HG03039 (cell line): ENCODE results near the gene NADK2.

Experiments used
- ATAC-seq: cut with Tn5 transposase; IDR thresholded peaks from one replicate; pipeline ENCODE4 v1.9.1; 2021; ENCODE audit warnings: mild to moderate bottlenecking, moderate library complexity; ENCODE audit not compliant: unreplicated experiment

Gene NADK2

DNA sequence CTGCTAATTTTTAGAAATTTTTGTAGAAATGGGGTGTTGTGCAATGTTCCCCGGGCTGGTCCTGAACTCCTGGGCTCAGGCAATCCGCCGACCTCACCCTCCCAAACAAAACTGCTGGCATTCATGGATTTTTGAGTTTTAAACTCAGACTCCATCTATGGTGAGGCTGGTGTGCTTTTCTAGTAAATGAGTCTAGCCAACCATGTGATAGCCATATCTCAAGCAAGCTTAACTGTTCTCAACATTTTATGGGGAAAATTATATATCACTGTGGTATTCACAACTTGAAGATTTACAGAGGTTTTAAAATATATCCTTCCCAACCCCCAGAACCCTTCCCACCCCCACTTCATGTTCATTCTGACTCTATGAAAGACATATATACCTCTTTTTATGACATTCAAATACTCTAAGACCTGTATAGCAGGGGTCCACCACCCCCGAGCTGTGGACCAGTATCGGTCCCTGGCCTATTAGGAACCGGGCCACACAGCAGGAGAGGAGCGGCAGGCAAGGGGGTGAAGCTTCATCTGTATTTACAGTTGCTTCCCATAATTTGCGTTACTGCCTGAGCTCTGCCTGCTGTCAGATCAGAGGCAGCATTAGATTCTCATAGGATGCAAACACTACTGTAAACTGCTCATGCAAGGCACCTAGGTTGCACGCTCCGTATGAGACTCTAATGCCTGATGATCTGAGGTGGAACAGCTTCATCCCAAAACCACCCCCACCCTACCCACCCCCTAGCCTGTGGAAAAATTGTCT lies 4.5 kb upstream of the NADK2 start:
- ATAC-seq = no peak

DNA sequence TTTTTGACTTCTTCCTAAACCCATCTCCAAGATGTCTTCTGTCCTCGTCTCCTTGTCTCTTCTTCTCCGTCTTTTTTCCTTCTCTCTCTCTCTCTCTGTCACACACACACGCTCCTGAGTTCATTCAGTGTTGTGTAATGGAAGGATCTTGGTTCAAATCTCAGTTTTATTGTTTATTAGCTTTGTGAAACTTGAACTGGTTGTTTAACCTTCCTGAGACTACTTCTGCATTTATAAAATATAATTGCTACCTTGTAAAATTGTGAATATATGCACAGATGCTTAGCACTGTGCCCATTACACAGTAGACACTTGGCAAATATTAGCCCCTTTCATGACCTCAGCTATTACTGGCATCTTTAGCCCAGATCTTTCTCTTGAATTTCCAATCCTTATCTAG lies 2.4 kb upstream of the NADK2 start:
- ATAC-seq = no peak

DNA sequence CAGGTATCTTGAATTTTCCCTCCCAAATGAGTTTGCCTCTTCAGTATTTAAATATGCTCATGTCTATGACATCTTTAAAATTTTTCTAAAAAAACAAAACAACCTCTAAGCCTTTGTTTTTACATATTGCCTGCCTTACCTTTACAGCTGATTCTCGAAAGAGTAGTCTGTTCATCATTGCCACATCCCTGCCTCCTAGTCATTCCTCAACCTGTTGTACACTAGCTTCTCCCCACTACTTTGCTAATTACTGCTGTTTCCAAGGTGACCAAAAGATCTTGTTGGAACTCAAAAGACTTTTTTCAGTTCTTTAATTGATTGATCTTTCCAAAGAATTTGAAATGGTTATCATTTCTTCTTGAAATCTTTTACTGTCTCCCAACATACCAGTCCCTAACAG lies 1.9 kb upstream of the NADK2 start:
- no peak for ATAC-seq

DNA sequence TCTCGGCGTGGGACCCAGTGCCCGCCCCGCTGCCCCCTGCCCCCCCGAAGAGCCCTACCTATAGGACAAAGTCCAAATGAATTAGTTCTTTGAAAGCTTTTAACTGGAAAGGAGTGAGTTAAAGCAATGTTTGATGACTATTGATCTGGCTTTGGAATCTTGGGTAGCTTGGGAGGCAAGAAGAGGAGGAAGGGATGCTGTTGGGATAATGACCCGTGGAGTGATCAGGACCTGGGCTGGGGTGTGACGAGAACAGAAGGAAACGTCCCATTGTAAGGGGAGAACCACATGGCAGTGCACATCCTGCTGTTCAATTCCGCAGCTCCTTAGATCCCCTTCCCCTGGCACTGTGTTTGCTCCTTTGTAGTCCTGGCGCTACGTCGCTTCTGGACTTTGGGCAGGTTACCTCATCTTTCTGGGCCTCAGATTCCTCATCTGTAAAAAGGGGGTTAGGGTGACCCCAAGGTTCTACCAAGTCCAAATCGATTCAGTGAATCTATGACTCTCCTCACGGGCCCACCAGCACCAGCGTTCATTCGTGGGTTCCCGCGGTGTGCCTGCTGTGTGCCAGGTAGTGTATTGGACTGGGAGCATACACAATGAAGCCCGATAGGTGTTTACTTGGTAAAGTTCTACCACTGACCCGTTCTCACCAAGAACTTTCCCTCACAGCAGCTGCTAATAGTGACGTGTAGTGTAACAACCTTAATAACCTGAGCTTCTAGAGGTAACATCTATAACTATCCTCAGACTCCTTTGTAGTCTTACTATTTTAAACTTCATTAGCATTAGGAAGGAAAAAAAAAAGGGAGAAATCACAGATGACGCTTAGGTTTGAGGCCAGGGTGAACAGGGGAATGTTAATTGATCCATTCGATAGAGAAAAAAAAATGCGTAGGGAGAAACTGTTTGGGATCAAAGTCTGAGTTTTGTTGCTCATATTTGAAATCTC lies 1.1 kb upstream of the NADK2 start:
- ATAC-seq = no peak

DNA sequence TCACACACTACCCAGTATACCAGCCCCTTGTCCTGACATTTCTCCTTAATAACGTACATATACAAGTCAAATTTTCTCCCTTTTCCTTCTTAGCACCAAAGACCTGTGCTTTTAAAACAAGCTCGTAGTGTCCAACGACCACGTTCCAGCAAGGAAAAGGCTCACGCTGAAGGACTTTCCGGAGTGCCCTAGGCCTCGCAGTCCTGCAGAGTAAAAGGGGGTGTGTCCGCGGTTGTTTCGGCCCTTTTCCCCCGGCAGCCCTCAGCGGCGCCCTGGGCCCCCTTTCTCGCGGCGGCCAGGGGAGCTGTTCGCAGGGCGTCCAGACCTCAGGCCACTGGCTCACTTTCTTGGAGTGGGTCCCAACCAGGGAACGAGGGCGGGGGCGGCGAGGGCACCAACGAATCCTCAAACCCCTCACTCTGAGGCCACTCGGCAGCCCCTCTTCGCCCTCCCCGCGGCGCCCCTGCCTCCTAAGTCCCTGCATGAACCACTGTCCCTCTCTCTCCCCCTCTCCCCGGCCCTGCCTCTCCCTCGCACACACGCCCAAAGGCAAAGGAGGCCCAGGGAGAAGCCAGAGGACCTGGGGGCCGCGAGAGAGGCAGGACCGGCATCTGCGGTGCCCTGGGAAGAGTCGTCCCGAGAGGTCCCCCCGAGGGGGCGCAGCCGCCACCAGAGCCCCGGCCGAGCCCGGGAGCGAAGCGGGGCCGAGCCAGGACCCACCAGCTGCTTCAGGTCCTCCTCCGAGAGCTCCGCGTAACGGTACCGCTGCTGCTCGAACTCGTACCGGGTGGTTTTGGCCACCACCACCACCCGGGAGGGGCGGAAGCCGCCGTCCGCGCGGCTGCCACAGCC lies 720 bp downstream of the NADK2 start:
- ATAC-seq = peak; percentile 22

DNA sequence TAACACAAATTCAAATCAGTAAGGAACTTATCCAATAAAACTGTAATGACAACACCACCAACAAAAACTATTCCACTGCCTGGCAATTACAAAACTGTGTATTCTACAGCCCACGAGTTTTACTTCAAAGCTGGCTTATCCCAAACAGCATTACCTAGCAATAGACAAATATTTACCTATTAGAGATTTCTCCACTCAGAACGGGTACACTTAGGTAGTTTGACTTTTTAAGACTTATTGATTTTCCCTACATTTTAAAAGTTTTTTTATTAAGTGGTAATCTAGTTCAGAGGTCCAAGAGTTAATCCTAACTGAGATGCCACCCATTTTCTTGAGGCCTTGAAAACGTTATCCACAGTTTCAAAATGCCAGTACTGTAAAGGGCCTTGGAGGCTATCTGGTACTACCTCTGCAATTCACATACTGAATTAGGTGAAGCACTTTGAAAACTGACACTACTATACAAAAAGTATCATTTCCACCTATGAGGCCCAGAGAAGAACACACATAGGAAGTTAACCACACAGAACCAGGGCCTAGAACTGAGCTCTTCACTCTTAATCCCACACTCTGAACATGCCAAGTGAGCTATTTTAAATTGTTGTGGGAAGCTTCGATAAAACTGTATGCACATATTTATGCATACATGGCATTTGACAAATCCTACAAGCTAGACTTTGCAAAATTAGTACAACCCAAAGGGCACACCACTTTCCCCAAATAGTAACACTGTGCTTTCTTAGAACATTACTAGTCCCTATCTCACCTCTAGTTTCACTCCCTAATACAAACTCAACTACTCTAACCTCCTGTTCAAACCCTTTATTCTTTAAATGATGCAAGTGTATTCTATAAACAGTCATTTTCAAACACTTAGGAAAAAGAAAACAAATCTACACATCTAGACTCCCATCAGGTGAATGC lies 2.1 kb downstream of the NADK2 start:
- no peak for ATAC-seq

DNA sequence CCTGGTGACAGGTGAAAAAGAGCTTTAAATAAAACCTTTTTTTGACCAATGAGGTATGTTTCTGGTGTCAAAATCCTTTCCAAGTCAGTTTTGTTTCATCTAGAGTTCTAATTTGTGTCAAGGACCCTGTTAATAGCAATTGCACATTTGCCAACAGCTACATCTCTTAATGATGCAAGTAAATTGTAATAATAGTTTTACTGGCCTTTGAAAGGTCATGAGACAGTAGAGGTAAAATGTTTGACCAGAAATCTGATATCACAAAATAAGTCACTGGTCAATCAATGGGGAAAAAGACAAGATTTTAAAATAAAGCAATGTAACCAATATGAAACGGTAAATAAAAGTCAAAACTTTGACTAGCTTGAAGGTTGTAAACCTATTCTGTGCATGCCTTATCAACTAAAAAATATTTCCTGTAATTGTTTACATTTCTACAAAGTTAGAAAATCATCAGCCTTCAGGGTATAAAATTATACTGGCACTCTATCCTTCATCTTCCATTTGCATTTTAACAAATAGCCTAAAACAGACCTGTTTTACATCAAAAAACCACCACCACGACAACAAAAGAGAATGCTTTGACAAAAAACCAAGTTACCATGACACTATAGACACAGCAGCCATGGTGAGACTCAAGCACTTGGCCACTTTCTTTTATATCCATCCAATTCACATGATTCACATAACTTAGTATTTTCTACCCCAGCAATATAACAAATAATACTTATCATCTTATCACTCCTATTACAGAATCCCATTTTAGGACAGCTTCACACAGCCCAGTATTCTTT lies 3.0 kb downstream of the NADK2 start:
- ATAC-seq = no peak

DNA sequence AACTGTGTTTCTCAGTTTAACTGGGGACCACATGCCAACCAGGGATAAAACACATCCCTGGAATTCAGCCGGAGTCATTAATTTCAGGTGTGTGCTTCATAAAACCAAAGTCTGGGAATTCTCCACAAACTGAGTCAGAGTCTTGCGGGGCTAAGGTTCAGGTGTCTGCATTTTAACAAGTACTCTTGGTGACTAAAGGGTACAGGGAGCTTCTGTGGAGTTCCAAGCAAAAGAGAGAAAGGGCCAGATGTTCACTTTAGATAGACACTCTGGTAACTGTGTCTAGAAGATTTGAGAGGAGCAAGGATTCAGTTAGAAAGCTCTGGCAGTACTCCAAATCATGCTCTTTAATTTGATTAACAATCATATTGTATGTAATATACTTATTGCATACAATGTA lies 4.0 kb downstream of the NADK2 start:
- ATAC-seq = no peak

DNA sequence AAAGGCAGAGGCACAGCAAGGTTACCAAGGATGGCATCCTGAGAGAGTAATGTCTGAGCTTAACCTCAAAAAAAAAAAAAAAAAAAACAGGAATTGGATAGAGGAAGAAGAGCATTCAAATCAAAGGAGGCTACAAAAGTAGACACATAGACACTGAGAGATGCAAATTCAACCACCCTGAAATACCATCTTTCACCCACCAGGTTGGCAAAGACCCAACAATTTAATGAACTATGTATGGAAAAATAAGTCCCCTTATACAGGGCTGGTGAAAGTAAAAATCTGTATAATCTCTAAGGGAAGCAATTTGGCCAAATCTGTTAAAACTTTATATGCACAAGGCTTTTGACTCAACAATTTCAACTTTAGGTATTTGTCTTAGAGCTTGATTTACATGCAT lies 4.9 kb downstream of the NADK2 start:
- no peak for ATAC-seq

DNA sequence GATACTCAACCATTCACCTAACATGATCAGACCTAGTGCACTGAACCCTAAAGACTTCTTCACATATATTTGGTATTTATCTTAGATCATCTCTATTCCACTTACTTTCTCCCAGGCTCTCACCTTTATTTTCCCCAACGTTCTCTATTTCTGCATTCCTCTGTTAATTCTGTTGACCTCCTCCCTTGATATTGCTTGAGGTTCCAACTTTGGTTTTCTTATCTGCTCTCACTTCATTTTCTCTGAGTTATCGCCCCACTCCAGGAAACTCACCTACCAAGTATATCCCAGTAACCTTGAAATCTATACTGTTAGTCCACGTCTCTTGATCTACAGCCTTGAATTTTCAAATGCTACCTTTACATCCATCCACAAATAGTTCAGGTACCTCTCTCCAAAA lies 9.2 kb downstream of the NADK2 start:
- no peak for ATAC-seq

DNA sequence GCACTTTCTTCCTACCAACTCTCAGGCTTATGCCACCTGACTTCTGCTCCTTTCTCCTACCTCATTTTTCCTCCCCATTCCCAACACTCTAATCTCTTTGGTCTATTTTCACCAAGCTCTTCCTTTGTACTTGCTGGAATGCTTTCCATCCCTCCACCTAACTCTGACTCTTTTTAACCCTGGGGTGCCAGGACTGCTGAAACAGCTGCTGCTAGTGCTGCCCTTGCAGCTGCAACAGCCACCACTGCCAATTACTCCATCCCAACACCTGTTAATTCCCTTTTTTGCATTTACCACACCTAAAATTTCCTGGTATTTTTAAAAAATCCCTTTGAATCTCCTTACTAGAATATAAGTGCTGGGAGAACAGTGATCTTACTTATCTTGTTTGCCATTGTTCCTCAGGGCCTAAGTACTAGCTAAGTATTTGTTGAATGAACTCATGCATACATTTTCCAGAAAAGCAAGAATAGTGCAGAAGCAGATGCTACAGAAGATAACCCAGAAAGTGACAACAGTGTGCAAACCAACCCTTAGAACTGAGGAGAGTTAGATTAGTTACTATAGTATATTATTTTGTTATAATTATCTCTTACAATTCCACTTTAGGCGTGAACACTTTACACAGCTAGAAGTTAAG lies 11.5 kb downstream of the NADK2 start:
- ATAC-seq = no peak

DNA sequence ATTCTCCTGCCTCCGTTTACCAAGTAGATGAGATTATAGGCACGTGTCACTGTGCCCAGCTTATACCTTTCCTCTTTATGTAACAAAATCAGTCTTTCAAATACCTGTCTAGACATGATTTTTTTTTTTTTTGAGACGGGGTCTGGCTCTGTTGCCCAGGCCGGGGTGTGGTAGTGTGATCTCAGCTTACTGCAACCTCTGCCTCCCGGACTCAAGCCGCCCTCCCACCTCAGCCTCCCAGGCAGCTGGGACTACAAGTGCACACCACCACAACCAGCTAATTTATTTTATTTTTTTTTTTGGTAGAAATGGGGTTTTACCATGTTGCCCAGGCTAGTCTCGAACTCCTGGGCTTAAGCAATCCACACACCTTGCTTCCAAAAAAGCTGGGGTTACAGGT lies 13.2 kb downstream of the NADK2 start:
- ATAC-seq = no peak

DNA sequence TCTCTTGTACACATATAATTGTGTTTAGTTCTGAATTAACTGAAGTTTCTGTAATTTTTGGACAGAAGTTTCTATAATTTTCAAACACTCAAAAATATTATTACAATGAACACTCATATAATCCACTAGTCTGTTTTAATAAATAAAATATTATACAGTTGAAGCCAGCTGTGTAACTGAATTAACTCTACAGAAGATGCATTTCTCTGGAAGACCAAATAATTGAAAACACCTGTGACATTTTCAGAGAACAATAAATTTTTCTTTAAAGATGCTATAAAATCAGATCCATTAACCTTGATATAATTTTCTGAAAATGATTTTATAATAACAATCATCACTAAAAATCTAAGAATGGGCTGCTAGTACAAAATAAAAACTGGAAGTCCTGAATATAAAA lies 14.7 kb downstream of the NADK2 start:
- ATAC-seq = no peak

DNA sequence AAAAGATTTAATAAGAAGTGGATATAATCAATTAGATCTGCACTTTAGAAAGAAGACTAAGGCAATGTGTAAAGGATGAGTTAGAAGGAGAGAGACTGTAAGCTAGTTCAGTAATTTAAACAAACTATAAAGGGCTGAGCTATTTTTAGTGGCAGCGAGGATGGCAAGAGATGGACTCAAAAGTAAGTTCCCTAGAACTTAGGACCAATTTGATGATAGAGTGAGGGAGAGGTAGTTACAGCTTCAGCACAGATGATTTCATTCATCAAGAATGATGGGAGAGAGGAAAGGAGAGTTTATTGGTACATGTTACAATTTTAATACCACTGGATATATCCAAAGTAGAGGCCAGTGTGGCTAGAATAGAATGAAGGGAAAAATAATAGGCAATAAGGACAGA lies 19.1 kb downstream of the NADK2 start:
- ATAC-seq = no peak

DNA sequence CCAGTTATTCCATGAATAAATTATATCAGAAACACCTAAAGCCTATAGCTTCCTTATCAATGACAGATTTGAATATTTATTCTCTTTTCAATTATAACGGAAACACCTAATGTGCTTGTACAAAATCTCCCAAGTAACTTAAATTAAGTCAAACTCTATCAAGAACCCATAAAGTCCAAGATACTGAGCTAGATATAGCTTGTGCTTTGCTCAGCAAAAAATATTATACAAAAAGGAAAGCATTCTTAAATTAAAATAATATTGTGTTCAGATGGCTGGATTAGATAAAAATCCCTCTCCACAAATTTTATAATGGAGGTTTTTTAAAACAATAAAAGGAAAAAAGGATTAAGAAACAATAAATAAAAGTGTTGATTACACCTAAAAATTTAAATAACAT lies 23.7 kb downstream of the NADK2 start:
- no peak for ATAC-seq

DNA sequence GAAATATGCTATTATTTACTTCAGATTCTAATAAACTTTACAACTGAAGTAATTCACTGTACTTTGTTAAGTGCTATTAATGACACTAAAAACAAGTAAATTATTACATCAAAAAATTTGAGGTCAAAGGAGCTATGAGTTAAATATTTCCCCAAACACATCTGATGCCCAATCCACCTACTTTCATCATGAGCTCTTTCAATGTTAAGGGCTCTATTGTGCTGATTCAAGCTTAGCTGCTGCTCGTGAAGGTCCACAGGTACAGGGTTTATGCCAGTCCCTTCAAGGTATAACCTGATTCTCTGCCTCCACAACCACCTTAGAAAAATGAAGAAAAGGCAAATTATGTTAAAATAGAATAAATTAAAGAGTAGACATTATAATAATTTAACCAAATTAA lies 24.2 kb downstream of the NADK2 start:
- ATAC-seq = no peak

DNA sequence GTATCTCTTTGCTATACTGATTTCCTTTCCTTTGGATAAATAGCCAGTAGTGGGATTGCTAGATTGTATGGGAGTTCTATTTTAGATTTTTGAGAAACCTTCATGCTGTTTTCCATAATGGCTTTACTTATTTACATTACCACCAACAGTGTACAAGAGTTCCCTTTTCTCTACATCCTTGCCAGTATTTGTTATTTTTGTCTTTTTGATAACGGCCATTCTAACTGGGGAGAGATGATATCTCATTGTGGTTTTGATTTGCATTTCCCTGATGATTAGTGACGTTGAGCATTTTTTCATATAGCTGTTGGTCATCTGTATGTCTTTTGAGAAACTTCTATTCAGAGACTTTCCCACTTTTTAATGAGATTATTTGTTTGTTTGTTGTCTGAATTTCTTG lies 25.8 kb downstream of the NADK2 start:
- ATAC-seq = no peak

DNA sequence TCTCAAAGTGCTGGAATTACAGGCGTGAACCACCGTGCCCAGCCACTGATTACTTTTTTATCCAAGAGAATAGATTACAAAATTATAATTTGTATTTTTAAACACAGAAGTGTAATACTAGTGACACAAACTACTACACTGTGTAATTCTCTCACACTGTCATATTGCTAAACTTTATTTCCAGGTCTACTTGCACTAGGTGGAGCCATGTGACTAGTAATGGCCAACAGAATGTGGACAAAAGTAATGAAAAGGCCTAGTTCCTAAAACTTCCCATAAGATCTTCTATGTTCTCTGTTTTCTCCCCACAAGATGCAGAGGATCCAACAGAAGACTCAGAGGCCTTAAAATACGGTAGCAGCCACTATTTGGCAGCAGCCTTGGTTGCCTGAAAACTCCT lies 27.3 kb downstream of the NADK2 start:
- ATAC-seq = no peak

DNA sequence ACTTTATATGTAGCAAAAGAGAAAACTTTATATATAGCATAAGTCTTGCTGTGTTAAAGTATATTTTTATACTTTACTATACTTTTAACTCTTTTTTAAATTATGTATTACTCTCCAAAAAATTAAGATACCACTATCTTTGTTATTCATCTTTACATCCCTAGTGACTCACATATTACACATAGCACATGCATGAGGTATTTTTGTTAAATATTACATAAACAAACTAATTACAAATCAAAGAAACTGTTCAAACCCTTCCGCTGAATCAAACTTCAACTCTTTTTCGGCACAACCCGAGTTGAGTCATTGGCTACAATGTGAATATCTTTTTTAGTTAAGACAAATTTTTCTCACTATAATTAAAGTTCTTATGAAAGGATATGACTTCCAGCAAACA lies 32.1 kb downstream of the NADK2 start:
- no peak for ATAC-seq
